Measurements from ENCODE around the gene RAB43. TPM values are rescaled to one million over a fixed set of nuclear protein-coding genes. Genes with fewer than 3 reads are reported as not detected.

RAB43 gene
- total RNA-seq, 1 experiment from 2014 or later = 13.5 TPM

DNA sequence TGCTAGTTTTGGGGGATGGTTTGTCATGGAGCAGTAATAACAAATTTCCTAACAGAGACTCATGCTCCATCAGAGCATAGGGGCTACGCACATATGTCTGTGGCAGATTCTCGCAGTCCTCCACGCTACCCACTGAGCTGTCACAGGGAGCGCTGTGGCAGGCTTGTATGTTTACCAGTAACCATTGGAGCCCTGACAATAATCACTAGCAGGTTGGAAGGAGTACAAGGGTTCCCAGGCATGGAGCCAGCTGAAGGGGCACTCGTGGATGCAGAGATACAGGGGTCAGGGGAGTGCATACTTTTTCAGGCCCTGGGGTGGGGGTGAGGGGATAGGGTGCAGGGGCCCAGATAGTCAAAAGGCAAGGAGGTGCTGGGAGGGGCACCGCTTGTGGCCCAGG, 68.9 kb downstream of the RAB43 start:
- BruUV-seq (replicated peaks) = no TSS peak
- H3K9me2 ChIP-seq (ENCODE audit: insufficient read depth) = no peaks in the 10 kb centered on the region
- H3K27me3 ChIP-seq (ENCODE audit: insufficient read depth, low read length) = no peaks in the 10 kb centered on the region
- TF ChIP-seq RAD21 (IDR thresholded peaks at IDR 0.05; ENCODE audit: low read depth) = no peak
- no peak for TF ChIP-seq CTCF (IDR thresholded peaks at IDR 0.05 in 2 of 3, conservative IDR thresholded peaks at IDR 0.05 in 1 of 3; ENCODE audit: borderline replicate concordance in 1 of 3, insufficient read depth in 1 of 3, low read depth in 2 of 3, low read length in 2 of 3)
- no peak for TF ChIP-seq SIN3A (IDR thresholded peaks at IDR 0.05; ENCODE audit: low read depth)
- TF ChIP-seq ELF1 (IDR thresholded peaks at IDR 0.05; ENCODE audit: borderline replicate concordance, low read depth) = no peak
- no peak for TF ChIP-seq EZH2 (IDR thresholded peaks at IDR 0.05)
- TF ChIP-seq TCF7L2 (IDR thresholded peaks at IDR 0.05; ENCODE audit: borderline replicate concordance, extremely low read depth, insufficient read depth, insufficient read length) = no peak
- TF ChIP-seq, protein P1, sequence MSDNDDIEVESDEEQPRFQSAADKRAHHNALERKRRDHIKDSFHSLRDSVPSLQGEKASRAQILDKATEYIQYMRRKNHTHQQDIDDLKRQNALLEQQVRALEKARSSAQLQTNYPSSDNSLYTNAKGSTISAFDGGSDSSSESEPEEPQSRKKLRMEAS (IDR thresholded peaks at IDR 0.05) = no peak
- no peak for TF ChIP-seq SP1 (IDR thresholded peaks at IDR 0.05; ENCODE audit: low read depth)
- no peak for TF ChIP-seq CBX3 (IDR thresholded peaks at IDR 0.05; ENCODE audit: low read depth)
- TF ChIP-seq JUND (IDR thresholded peaks at IDR 0.05) = no peak
- TF ChIP-seq FOSL1 (IDR thresholded peaks at IDR 0.05; ENCODE audit: low read depth) = no peak
- no peak for TF ChIP-seq POLR2A (IDR thresholded peaks at IDR 0.05; ENCODE audit: borderline replicate concordance, extremely low read depth, insufficient read depth, insufficient read length)
- TF ChIP-seq SRF (IDR thresholded peaks at IDR 0.05; ENCODE audit: low read depth) = no peak
- TF ChIP-seq CEBPB (IDR thresholded peaks at IDR 0.05; ENCODE audit: low read depth) = no peak
- TF ChIP-seq ZFX (IDR thresholded peaks at IDR 0.05) = no peak
- no peak for TF ChIP-seq EZH2phosphoT487 (IDR thresholded peaks at IDR 0.05; ENCODE audit: borderline replicate concordance)
- no peak for TF ChIP-seq EGR1 (IDR thresholded peaks at IDR 0.05; ENCODE audit: low read depth)
- TF ChIP-seq, protein P2, sequence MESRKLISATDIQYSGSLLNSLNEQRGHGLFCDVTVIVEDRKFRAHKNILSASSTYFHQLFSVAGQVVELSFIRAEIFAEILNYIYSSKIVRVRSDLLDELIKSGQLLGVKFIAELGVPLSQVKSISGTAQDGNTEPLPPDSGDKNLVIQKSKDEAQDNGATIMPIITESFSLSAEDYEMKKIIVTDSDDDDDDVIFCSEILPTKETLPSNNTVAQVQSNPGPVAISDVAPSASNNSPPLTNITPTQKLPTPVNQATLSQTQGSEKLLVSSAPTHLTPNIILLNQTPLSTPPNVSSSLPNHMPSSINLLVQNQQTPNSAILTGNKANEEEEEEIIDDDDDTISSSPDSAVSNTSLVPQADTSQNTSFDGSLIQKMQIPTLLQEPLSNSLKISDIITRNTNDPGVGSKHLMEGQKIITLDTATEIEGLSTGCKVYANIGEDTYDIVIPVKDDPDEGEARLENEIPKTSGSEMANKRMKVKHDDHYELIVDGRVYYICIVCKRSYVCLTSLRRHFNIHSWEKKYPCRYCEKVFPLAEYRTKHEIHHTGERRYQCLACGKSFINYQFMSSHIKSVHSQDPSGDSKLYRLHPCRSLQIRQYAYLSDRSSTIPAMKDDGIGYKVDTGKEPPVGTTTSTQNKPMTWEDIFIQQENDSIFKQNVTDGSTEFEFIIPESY (IDR thresholded peaks at IDR 0.05; ENCODE audit: extremely low read depth, insufficient replicate concordance, low read length) = no peak
- CTCF ChIA-PET = interaction anchor here (1.6 to 3.1 kb wide), 5 partner anchors 14 to 194 kb away, joined by 6 to 51 read pairs (median 16); partner anchors contain the start of gene RAB43
- intact Hi-C loops (cut with micrococcal nuclease) = loop anchor here (1.0 kb wide), 1 partner anchor 193 kb away; no protein-coding TSS in a partner anchor
- H3K36me3 ChIP-seq (ENCODE audit: control insufficient read depth in 1 of 2, insufficient read depth in 2 of 2, low read length in 2 of 2) = no peaks in the 10 kb centered on the region
- no peak for DNase-seq (ENCODE audit: low read depth, low spot score)
- POLR2A ChIA-PET = interaction anchor here (1.0 kb wide), 1 partner anchor 197 kb away, joined by 3 read pairs; the partner anchor contains the start of gene COPG1
- H3K79me2 ChIP-seq (ENCODE audit: insufficient read depth, low read length) = no peaks in the 10 kb centered on the region
- no peak overlapping the region for H3K9ac ChIP-seq (ENCODE audit: low read length)
- peaks cover 0 to 26% of the 10 kb centered on the region in 2 experiments; a peak in 3 of 4 replicates for H3K4me1 ChIP-seq (ENCODE audit: control insufficient read depth in 1 of 2, insufficient read depth in 2 of 2, low read length in 2 of 2)
- H4K20me1 ChIP-seq (ENCODE audit: insufficient read depth) = no peaks in the 10 kb centered on the region
- no peak for ATAC-seq
- H3K9me3 ChIP-seq (ENCODE audit: control insufficient read depth in 1 of 2, insufficient read depth in 1 of 2, low read depth in 1 of 2, low read length in 2 of 2) = no peaks in the 10 kb centered on the region
- H3K4me3 ChIP-seq (replicated peaks in 1 of 2; ENCODE audit: low read depth in 1 of 2, low read length in 2 of 2) = no peak overlapping the region
- H3K4me2 ChIP-seq (ENCODE audit: low read length) = no peak overlapping the region
- RAD21 ChIA-PET (ENCODE audit: low non-redundant PET in 1 of 2, low total read pairs in 2 of 2, uncharacterized antibody in 2 of 2, unreplicated experiment in 2 of 2) = no interaction called here
- H3K27ac ChIP-seq (ENCODE audit: low read depth, low read length) = no peak overlapping the region
- H2AFZ ChIP-seq (ENCODE audit: low read depth, low read length, poor library complexity, severe bottlenecking) = no peak overlapping the region
